WTC11 (cell line): ENCODE measurements around the gene ADAM12. TPM values are rescaled to one million over a fixed set of nuclear protein-coding genes. Genes with fewer than 3 reads are reported as not detected.

Experiments
- ATAC-seq: fragments of 200-7000 bp; cut with Tn5 transposase; 2 replicates; pipeline ENCODE4 v1.10.0; 2021; ENCODE audit warnings: mild to moderate bottlenecking, moderate library complexity
- CTCF ChIA-PET: fragments of 300-600 bp; sonication (Branson Sonifier 250); formaldehyde crosslinking; loops from one replicate; lab custom pipeline; 2021; ENCODE audit warnings: antibody characterized with exemption; lab: Charles Lee
- POLR2A ChIA-PET: fragments of 350-600 bp; sonication (Branson Sonifier 250); formaldehyde crosslinking; loops from one replicate; lab custom pipeline; 2021; ENCODE audit warnings: antibody characterized with exemption; lab: Charles Lee
- DNase-seq: peaks from one replicate; pipeline ENCODE4 v3.0.0; 2021; ENCODE audit warnings: low spot score
- H3K27ac Mint-ChIP-seq: 2 replicates; pipeline ENCODE4 v1.8.0; 2021; ENCODE audit warnings: mixed read lengths
- H3K27me3 Mint-ChIP-seq: 2 replicates; pipeline ENCODE4 v1.8.0; 2021; ENCODE audit warnings: low read depth, mild to moderate bottlenecking, moderate library complexity, mixed read lengths
- H3K36me3 Mint-ChIP-seq: 2 replicates; pipeline ENCODE4 v1.8.0; 2021; ENCODE audit warnings: mixed read lengths
- H3K4me1 Mint-ChIP-seq: 2 replicates; pipeline ENCODE4 v1.8.0; 2022; ENCODE audit warnings: mixed read lengths
- H3K4me3 Mint-ChIP-seq: 2 replicates; pipeline ENCODE4 v1.8.0; 2021; ENCODE audit warnings: mild to moderate bottlenecking, moderate library complexity, mixed read lengths
- H3K9me3 Mint-ChIP-seq: 2 replicates; pipeline ENCODE4 v1.8.0; 2021; ENCODE audit warnings: mixed read lengths
- ELF4 ChIP-seq: sonication (generic); formaldehyde crosslinking; IDR thresholded peaks from 2 replicates; pipeline ENCODE4 v1.8.1; 2022; ENCODE audit warnings: low read depth, mild to moderate bottlenecking, moderate library complexity, missing genetic modification reagents
- FOXP1 ChIP-seq: sonication (generic); formaldehyde crosslinking; IDR thresholded peaks from 2 replicates; pipeline ENCODE4 v1.8.0; 2022; ENCODE audit warnings: missing genetic modification reagents, mild to moderate bottlenecking, moderate library complexity, borderline replicate concordance
- GRHL2 ChIP-seq: fragments of 250-450 bp; sonication (Bioruptor Pico); IDR thresholded peaks from 2 replicates; pipeline ENCODE4 v1.8.0; 2022; ENCODE audit warnings: mild to moderate bottlenecking, moderate library complexity; ENCODE audit not compliant: insufficient replicate concordance, severe bottlenecking
- GTF2I ChIP-seq: fragments of 250-450 bp; sonication (Bioruptor Pico); conservative IDR thresholded peaks from 2 replicates; pipeline ENCODE4 v1.4.0; 2021; ENCODE audit warnings: mild to moderate bottlenecking
- HMGA2 ChIP-seq: fragments of 250-450 bp; sonication (Bioruptor Pico); IDR thresholded peaks from 2 replicates; pipeline ENCODE4 v1.4.0; 2021; ENCODE audit warnings: mild to moderate bottlenecking, moderate library complexity
- IRF2 ChIP-seq: sonication (generic); formaldehyde crosslinking; IDR thresholded peaks from 2 replicates; pipeline ENCODE4 v1.8.0; 2022; ENCODE audit warnings: low read depth, missing genetic modification reagents, borderline replicate concordance
- JAZF1 ChIP-seq: fragments of 250-450 bp; sonication (Bioruptor Pico); IDR thresholded peaks from 2 replicates; pipeline ENCODE4 v1.9.0; 2021; ENCODE audit warnings: moderate library complexity, mild to moderate bottlenecking, inconsistent platforms
- KAT7 ChIP-seq: sonication (generic); formaldehyde crosslinking; IDR thresholded peaks from 2 replicates; pipeline ENCODE4 v1.8.1; 2023; ENCODE audit warnings: missing genetic modification reagents, mild to moderate bottlenecking, borderline replicate concordance
- NFATC4 ChIP-seq: fragments of 250-450 bp; sonication (Bioruptor Pico); IDR thresholded peaks from 2 replicates; pipeline ENCODE4 v1.9.0; 2021; ENCODE audit warnings: mild to moderate bottlenecking
- OVOL2 ChIP-seq: fragments of 250-450 bp; sonication (Bioruptor Pico); IDR thresholded peaks from 2 replicates; pipeline ENCODE4 v1.9.0; 2021; ENCODE audit warnings: mild to moderate bottlenecking, borderline replicate concordance
- PRRX2 ChIP-seq: fragments of 250-450 bp; sonication (Bioruptor Pico); IDR thresholded peaks from 2 replicates; pipeline ENCODE4 v1.8.0; 2021; ENCODE audit warnings: mild to moderate bottlenecking
- RORB ChIP-seq: fragments of 250-450 bp; sonication (Bioruptor Pico); IDR thresholded peaks from 2 replicates; pipeline ENCODE4 v1.9.0; 2021; ENCODE audit warnings: mild to moderate bottlenecking
- TEAD4 ChIP-seq: sonication (generic); formaldehyde crosslinking; IDR thresholded peaks from 2 replicates; pipeline ENCODE4 v1.8.0; 2022; ENCODE audit warnings: mild to moderate bottlenecking, missing genetic modification reagents
- ZBTB21 ChIP-seq: sonication (generic); formaldehyde crosslinking; IDR thresholded peaks from 2 replicates; pipeline ENCODE4 v1.8.1; 2023; ENCODE audit warnings: mild to moderate bottlenecking, missing genetic modification reagents, borderline replicate concordance
- ZNF232 ChIP-seq: sonication (generic); formaldehyde crosslinking; IDR thresholded peaks from 2 replicates; pipeline ENCODE4 v1.8.0; 2022; ENCODE audit warnings: mild to moderate bottlenecking, missing genetic modification reagents
- ZNF263 ChIP-seq: sonication (generic); formaldehyde crosslinking; IDR thresholded peaks from 2 replicates; pipeline ENCODE4 v1.8.1; 2022; ENCODE audit warnings: low read depth, mild to moderate bottlenecking, moderate library complexity, missing genetic modification reagents
- ZNF317 ChIP-seq: sonication (generic); formaldehyde crosslinking; IDR thresholded peaks from 2 replicates; pipeline ENCODE4 v1.8.1; 2023; ENCODE audit warnings: low read depth, mild to moderate bottlenecking, moderate library complexity, missing genetic modification reagents, borderline replicate concordance
- total RNA-seq: library from RNA; stranded (reverse); gene quantifications from 3 replicates; pipeline ENCODE4 v1.2.3, GENCODE V29; 2021
- TF ChIP-seq, protein P1 (sequence below): sonication (generic); formaldehyde crosslinking; IDR thresholded peaks from 2 replicates; pipeline ENCODE4 v1.8.1; 2023; ENCODE audit warnings: mild to moderate bottlenecking, missing genetic modification reagents
- TF ChIP-seq, protein P2 (sequence below): sonication (generic); formaldehyde crosslinking; IDR thresholded peaks from 2 replicates; pipeline ENCODE4 v1.8.0; 2022; ENCODE audit warnings: mild to moderate bottlenecking, missing genetic modification reagents
- TF ChIP-seq, protein P3 (sequence below): sonication (generic); formaldehyde crosslinking; IDR thresholded peaks from 2 replicates; pipeline ENCODE4 v1.8.1; 2022; ENCODE audit warnings: low read depth, missing genetic modification reagents, borderline replicate concordance
- TF ChIP-seq, protein P4 (sequence below): sonication (generic); formaldehyde crosslinking; IDR thresholded peaks from 2 replicates; pipeline ENCODE4 v1.8.1; 2023; ENCODE audit warnings: mild to moderate bottlenecking, missing genetic modification reagents, moderate library complexity
- TF ChIP-seq, protein P5 (sequence below): sonication (generic); formaldehyde crosslinking; conservative IDR thresholded peaks from 2 replicates; pipeline ENCODE4 v1.8.1; 2023; ENCODE audit warnings: mild to moderate bottlenecking, low read depth, missing genetic modification reagents, moderate library complexity
- TF ChIP-seq, protein P6 (sequence below): fragments of 250-450 bp; sonication (Bioruptor Pico); IDR thresholded peaks from 2 replicates; pipeline ENCODE4 v1.9.0; 2021; ENCODE audit warnings: moderate library complexity, mild to moderate bottlenecking, inconsistent platforms, borderline replicate concordance
- TF ChIP-seq, protein P7 (sequence below): fragments of 250-450 bp; sonication (Bioruptor Pico); IDR thresholded peaks from 2 replicates; pipeline ENCODE4 v2.1.2; 2022; ENCODE audit warnings: mild to moderate bottlenecking, moderate library complexity
- TF ChIP-seq, protein P8 (sequence below): sonication (generic); formaldehyde crosslinking; IDR thresholded peaks from 2 replicates; pipeline ENCODE4 v1.8.0; 2023; ENCODE audit warnings: missing genetic modification reagents

ADAM12 gene
- total RNA-seq, 1 experiment from 2014 or later = 0.22 TPM

DNA sequence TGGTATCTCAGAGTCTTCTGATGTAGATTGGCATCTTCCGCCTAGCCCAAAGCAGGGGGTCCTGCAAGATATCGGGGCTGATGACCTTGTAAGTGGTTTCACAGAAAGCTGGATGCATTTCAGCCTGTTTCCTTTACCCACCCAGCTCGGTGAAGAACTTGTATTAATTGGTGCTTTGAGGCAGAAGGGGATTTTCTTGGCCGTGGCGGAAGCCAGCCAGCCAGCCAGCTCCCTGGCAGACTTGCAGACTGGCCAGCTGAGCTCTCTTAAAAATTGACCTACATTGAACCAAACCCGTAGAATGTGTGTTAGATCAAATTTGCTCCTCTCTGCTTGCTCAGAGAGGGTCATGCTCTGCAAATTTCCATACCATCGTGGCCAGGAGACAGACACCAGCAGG, 218.4 kb downstream of the ADAM12 start:
- no peak overlapping the region for H3K27ac Mint-ChIP-seq
- H3K4me3 Mint-ChIP-seq = no peak overlapping the region
- CTCF ChIA-PET = no interaction called here

DNA sequence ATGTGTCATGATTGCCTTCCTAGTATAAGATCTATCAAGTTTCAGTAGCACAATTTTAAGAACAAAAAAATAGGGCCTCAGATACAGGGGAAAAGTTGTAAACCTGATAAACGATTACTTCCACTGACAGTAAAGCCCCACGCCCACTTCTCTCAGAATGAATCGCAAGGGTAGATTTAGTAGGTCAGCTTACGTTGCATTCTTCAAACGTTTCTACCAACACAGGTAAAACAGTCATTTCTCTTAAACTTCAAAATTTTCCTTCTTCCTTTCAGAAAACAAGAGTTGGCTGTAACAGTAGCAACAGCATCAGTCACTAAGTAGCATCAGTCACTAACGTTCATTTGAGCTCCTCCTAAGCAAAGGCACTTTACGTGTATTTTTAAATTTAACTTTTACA, 221.5 kb downstream of the ADAM12 start:
- H3K4me1 Mint-ChIP-seq = 0 out of 2 replicates have a peak, but pooled peaks cover 6% of the 10 kb centered on the region
- no peaks in the 10 kb centered on the region for H3K27me3 Mint-ChIP-seq
- peaks cover 11% of the 10 kb centered on the region for H3K9me3 Mint-ChIP-seq
- no peak for ATAC-seq
- ChIA-PET POLR2A (no interaction called here), CTCF (no interaction called here)
- no peak overlapping the region for H3K4me3 Mint-ChIP-seq
- TF ChIP-seq, protein P1, sequence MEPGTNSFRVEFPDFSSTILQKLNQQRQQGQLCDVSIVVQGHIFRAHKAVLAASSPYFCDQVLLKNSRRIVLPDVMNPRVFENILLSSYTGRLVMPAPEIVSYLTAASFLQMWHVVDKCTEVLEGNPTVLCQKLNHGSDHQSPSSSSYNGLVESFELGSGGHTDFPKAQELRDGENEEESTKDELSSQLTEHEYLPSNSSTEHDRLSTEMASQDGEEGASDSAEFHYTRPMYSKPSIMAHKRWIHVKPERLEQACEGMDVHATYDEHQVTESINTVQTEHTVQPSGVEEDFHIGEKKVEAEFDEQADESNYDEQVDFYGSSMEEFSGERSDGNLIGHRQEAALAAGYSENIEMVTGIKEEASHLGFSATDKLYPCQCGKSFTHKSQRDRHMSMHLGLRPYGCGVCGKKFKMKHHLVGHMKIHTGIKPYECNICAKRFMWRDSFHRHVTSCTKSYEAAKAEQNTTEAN (CRISPR knock-in tag) = no peak
- TF ChIP-seq OVOL2 (no peak), ZNF317 (CRISPR knock-in tag) (no peak), RORB (CRISPR knock-in tag) (no peak), ELF4 (CRISPR knock-in tag) (no peak), GRHL2 (no peak), KAT7 (CRISPR knock-in tag) (no peak)
- TF ChIP-seq, protein P2, sequence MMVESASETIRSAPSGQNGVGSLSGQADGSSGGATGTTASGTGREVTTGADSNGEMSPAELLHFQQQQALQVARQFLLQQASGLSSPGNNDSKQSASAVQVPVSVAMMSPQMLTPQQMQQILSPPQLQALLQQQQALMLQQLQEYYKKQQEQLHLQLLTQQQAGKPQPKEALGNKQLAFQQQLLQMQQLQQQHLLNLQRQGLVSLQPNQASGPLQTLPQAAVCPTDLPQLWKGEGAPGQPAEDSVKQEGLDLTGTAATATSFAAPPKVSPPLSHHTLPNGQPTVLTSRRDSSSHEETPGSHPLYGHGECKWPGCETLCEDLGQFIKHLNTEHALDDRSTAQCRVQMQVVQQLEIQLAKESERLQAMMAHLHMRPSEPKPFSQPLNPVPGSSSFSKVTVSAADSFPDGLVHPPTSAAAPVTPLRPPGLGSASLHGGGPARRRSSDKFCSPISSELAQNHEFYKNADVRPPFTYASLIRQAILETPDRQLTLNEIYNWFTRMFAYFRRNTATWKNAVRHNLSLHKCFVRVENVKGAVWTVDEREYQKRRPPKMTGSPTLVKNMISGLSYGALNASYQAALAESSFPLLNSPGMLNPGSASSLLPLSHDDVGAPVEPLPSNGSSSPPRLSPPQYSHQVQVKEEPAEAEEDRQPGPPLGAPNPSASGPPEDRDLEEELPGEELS (CRISPR knock-in tag) = no peak
- no peak overlapping the region for H3K27ac Mint-ChIP-seq
- peaks cover 10% of the 10 kb centered on the region; the same call in 1 of the 2 replicates for H3K36me3 Mint-ChIP-seq
- DNase-seq = no peak

More for the DNA sequence above, 218.4 kb downstream of the ADAM12 start:
- H3K4me1 Mint-ChIP-seq = peaks cover 11% of the 10 kb centered on the region; the same call in 1 of the 2 replicates
- no peaks in the 10 kb centered on the region for H3K36me3 Mint-ChIP-seq
- H3K9me3 Mint-ChIP-seq = 0 out of 2 replicates have a peak, but pooled peaks cover 3% of the 10 kb centered on the region
- TF ChIP-seq GTF2I (CRISPR knock-in tag) (no peak), JAZF1 (CRISPR knock-in tag) (no peak), RORB (CRISPR knock-in tag) (no peak), NFATC4 (no peak), ZBTB21 (CRISPR knock-in tag) (no peak), ZNF263 (CRISPR knock-in tag) (no peak), TEAD4 (CRISPR knock-in tag) (no peak), ZNF232 (no peak), FOXP1 (CRISPR knock-in tag) (no peak), IRF2 (CRISPR knock-in tag) (no peak), OVOL2 (no peak), HMGA2 (CRISPR knock-in tag) (no peak), PRRX2 (no peak)
- TF ChIP-seq, protein P3, sequence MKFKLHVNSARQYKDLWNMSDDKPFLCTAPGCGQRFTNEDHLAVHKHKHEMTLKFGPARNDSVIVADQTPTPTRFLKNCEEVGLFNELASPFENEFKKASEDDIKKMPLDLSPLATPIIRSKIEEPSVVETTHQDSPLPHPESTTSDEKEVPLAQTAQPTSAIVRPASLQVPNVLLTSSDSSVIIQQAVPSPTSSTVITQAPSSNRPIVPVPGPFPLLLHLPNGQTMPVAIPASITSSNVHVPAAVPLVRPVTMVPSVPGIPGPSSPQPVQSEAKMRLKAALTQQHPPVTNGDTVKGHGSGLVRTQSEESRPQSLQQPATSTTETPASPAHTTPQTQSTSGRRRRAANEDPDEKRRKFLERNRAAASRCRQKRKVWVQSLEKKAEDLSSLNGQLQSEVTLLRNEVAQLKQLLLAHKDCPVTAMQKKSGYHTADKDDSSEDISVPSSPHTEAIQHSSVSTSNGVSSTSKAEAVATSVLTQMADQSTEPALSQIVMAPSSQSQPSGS (CRISPR knock-in tag) = no peak
- TF ChIP-seq, protein P4, sequence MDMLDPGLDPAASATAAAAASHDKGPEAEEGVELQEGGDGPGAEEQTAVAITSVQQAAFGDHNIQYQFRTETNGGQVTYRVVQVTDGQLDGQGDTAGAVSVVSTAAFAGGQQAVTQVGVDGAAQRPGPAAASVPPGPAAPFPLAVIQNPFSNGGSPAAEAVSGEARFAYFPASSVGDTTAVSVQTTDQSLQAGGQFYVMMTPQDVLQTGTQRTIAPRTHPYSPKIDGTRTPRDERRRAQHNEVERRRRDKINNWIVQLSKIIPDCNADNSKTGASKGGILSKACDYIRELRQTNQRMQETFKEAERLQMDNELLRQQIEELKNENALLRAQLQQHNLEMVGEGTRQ (CRISPR knock-in tag) = no peak
- TF ChIP-seq, protein P5, sequence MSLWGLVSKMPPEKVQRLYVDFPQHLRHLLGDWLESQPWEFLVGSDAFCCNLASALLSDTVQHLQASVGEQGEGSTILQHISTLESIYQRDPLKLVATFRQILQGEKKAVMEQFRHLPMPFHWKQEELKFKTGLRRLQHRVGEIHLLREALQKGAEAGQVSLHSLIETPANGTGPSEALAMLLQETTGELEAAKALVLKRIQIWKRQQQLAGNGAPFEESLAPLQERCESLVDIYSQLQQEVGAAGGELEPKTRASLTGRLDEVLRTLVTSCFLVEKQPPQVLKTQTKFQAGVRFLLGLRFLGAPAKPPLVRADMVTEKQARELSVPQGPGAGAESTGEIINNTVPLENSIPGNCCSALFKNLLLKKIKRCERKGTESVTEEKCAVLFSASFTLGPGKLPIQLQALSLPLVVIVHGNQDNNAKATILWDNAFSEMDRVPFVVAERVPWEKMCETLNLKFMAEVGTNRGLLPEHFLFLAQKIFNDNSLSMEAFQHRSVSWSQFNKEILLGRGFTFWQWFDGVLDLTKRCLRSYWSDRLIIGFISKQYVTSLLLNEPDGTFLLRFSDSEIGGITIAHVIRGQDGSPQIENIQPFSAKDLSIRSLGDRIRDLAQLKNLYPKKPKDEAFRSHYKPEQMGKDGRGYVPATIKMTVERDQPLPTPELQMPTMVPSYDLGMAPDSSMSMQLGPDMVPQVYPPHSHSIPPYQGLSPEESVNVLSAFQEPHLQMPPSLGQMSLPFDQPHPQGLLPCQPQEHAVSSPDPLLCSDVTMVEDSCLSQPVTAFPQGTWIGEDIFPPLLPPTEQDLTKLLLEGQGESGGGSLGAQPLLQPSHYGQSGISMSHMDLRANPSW = no peak
- TF ChIP-seq, protein P6, sequence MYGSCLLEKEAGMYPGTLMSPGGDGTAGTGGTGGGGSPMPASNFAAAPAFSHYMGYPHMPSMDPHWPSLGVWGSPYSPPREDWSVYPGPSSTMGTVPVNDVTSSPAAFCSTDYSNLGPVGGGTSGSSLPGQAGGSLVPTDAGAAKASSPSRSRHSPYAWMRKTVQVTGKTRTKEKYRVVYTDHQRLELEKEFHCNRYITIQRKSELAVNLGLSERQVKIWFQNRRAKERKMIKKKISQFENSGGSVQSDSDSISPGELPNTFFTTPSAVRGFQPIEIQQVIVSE (CRISPR knock-in tag) = no peak
- TF ChIP-seq, protein P7, sequence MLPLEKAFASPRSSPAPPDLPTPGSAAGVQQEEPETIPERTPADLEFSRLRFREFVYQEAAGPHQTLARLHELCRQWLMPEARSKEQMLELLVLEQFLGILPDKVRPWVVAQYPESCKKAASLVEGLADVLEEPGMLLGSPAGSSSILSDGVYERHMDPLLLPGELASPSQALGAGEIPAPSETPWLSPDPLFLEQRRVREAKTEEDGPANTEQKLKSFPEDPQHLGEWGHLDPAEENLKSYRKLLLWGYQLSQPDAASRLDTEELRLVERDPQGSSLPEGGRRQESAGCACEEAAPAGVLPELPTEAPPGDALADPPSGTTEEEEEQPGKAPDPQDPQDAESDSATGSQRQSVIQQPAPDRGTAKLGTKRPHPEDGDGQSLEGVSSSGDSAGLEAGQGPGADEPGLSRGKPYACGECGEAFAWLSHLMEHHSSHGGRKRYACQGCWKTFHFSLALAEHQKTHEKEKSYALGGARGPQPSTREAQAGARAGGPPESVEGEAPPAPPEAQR (CRISPR knock-in tag) = no peak
- TF ChIP-seq, protein P8, sequence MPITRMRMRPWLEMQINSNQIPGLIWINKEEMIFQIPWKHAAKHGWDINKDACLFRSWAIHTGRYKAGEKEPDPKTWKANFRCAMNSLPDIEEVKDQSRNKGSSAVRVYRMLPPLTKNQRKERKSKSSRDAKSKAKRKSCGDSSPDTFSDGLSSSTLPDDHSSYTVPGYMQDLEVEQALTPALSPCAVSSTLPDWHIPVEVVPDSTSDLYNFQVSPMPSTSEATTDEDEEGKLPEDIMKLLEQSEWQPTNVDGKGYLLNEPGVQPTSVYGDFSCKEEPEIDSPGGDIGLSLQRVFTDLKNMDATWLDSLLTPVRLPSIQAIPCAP (CRISPR knock-in tag) = no peak
- ATAC-seq (no peak), DNase-seq (no peak)
- no peaks in the 10 kb centered on the region for H3K27me3 Mint-ChIP-seq
- POLR2A ChIA-PET = no interaction called here
